ENCODE results near the gene TLE5.

TLE5 gene

GRCh38 chr19:3008994-3009393 lies 53.3 kb downstream of the TLE5 start:
- H3K4me3 ChIP-seq (ENCODE audit: low read depth, low read length), result no peak overlapping the region
- ChIA-PET CTCF (no interaction called here), POLR2A (no interaction called here)
- no peak for TF ChIP-seq CTCF (IDR thresholded peaks at IDR 0.05; ENCODE audit: insufficient read depth, low read length, missing control alignments)
- no peak for DNase-seq (ENCODE audit: low read depth, low spot score)

- no peak overlapping the region for H3K4me3 ChIP-seq (ENCODE audit: low read depth, low read length)
- TF ChIP-seq CTCF (IDR thresholded peaks at IDR 0.05; ENCODE audit: insufficient read depth, low read length, missing control alignments), result no peak
- DNase-seq (ENCODE audit: low read depth, low spot score), result no peak
- POLR2A ChIA-PET, result no interaction called here
- CTCF ChIA-PET, result no interaction called here
Measured at GRCh38 chr19:3007975-3008374, 54.3 kb downstream of the TLE5 start.

GRCh38 chr19:3006075-3006767 lies 56.1 kb downstream of the TLE5 start:
- ChIA-PET CTCF (no interaction called here), POLR2A (no interaction called here)
- no peak for TF ChIP-seq CTCF (IDR thresholded peaks at IDR 0.05; ENCODE audit: insufficient read depth, low read length, missing control alignments)
- H3K4me3 ChIP-seq (ENCODE audit: low read depth, low read length), result no peak overlapping the region
- DNase-seq (ENCODE audit: low read depth, low spot score), result no peak

- CTCF ChIA-PET, result interaction anchor here (1.4 kb wide), 1 partner anchor 9 kb away, joined by 3 read pairs; no protein-coding TSS in a partner anchor
Measured at GRCh38 chr19:3005345-3005744, 57.0 kb downstream of the TLE5 start.

GRCh38 chr19:3004522-3004921 lies 57.8 kb downstream of the TLE5 start:
- TF ChIP-seq CTCF (IDR thresholded peaks at IDR 0.05; ENCODE audit: insufficient read depth, low read length, missing control alignments), result no peak
- ChIA-PET CTCF (interaction anchor here (1.1 to 1.4 kb wide), 2 partner anchors 8 to 13 kb away, joined by 3 read pairs; no protein-coding TSS in a partner anchor), POLR2A (no interaction called here)
- DNase-seq (ENCODE audit: low read depth, low spot score), result no peak
- no peak overlapping the region for H3K4me3 ChIP-seq (ENCODE audit: low read depth, low read length)

More at GRCh38 chr19:3005345-3005744, 57.0 kb downstream of the TLE5 start:
- no peak overlapping the region for H3K4me3 ChIP-seq (ENCODE audit: low read depth, low read length)
- POLR2A ChIA-PET, result no interaction called here
- DNase-seq (ENCODE audit: low read depth, low spot score), result no peak
- TF ChIP-seq CTCF (IDR thresholded peaks at IDR 0.05; ENCODE audit: insufficient read depth, low read length, missing control alignments), result no peak

DNA sequence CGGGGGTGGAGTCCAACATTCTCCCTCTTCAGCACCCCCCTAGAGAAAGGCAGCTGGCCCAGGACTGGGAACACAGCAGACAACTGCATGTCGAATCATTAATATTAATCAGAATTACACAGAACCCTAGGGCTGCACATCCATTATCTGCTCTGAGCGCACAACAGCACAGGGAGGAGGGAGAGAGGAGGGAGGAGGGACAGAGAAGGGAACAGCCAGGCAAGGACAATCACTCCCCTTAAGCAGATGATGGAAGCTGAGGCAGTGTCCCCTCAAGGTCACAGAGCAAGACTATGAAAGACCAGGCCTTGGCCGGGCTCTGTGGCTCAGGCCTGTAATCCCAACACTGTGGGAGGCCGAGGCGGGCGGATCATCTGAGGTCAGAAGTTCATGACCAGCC lies 59.2 kb downstream of the TLE5 start:
- no peak for DNase-seq (ENCODE audit: low read depth, low spot score)
- CTCF ChIA-PET, result no interaction called here
- H3K4me3 ChIP-seq (ENCODE audit: low read depth, low read length), result no peak overlapping the region
- POLR2A ChIA-PET, result no interaction called here
- no peak for TF ChIP-seq CTCF (IDR thresholded peaks at IDR 0.05; ENCODE audit: insufficient read depth, low read length, missing control alignments)

Measured in AG04449 (cell line).